ENCODE data around the gene ANK2. TPM values are rescaled to one million over a fixed set of nuclear protein-coding genes. Genes with fewer than 3 reads are reported as not detected.

The ANK2 gene
- total and polyA plus RNA-seq, 2 of the 13 experiments (the other 11 are each of a cell fraction or from before 2014, with no cell fraction given) = 2.7 to 15.1 TPM

DNA sequence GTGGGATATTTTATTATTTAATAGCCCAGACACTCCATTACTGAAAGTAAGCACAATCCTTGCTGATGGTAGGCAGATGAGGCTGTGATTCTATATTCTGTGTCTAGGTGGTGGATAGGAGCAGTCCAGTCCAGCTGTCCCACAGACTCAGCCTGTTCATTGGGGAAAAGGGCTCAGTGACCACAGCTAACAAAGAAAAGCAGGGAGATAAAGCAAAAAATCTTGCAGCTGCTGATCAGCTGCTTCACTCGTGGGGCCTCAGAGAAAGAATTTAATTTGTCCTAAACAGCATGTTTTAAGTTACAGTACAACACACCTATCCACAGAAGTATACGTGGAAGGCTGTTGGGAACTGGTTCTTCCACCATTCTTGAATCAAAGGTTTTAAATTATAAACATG is 40.7 kb upstream of the ANK2 start (continued):
- no peak for TF ChIP-seq ZNF160 (CRISPR knock-in tag; IDR thresholded peaks at IDR 0.05)
- no peak for TF ChIP-seq CCDC6 (CRISPR knock-in tag; IDR thresholded peaks at IDR 0.05)

DNA sequence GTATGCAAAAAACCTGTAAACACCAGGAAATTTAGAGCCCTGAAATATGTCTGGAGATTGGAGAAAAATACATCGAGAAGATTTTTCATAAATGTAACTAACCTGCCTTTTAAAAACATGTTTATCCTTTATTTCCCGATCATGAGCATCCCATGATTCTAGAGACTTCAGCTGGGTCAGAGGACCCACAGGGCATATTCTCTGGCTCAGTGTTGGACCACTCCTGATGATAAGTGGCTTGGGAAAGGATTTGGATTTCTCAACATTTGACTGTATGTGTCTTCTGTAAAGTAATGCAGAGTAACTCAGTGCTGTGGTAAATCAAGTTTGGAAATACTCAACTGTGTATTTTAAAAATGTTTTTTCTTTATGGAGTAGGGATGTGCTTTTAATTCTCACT is 40.0 kb upstream of the ANK2 start:
- no peaks in the 10 kb centered on the region for H3K9me3 ChIP-seq (ENCODE audit: low read length)
- H3K4me1 ChIP-seq (ENCODE audit: insufficient read depth, low read length) = no peaks in the 10 kb centered on the region
- BruUV-seq (replicated peaks) = no TSS peak
- no peak overlapping the region for H2AFZ ChIP-seq (ENCODE audit: low read length)
- in situ Hi-C loops (cut with HindIII; ENCODE audit: extremely low pct_ligation_motif_present, low pct_unique_long_range_greater_than_20kb) (no loop called here), intact Hi-C loops (cut with micrococcal nuclease; ENCODE audit: unreplicated experiment) (no loop called here)
- H4K20me1 ChIP-seq (ENCODE audit: insufficient read depth, low read length) = no peaks in the 10 kb centered on the region
- no peaks in the 10 kb centered on the region for H3K36me3 ChIP-seq (replicated peaks in 1 of 2; ENCODE audit: control insufficient read depth in 1 of 2, insufficient read depth in 2 of 2, low read length in 2 of 2)
- FAIRE-seq = no peak
- CTCF ChIA-PET (ENCODE audit: low intra/inter-chr PET ratio, low total read pairs) = no interaction called here
- no peak overlapping the region for H3K9ac ChIP-seq (ENCODE audit: insufficient read depth, low read depth, low read length)
- no peak overlapping the region for H3K27ac ChIP-seq (ENCODE audit: extremely low read length, insufficient read depth, low read length)
- no peaks in the 10 kb centered on the region for H3K27me3 ChIP-seq (ENCODE audit: control insufficient read depth in 1 of 2, insufficient read depth in 2 of 2, low read length in 2 of 2)
- H3K4me3 ChIP-seq (replicated peaks in 1 of 3; ENCODE audit: insufficient read depth in 1 of 3, low read depth in 2 of 3, low read length in 3 of 3) = no peak overlapping the region
- WGBS (ENCODE audit: low lambda C conversion rate) = 0% methylated on average over 2 of the region's 2 CpGs
- no peak overlapping the region for H3K4me2 ChIP-seq (ENCODE audit: low read depth, low read length)
- POLR2A ChIA-PET = no interaction called here
- no peak for DNase-seq (ENCODE audit: low spot score)
- ATAC-seq = no peak
- no peaks in the 10 kb centered on the region for H3K79me2 ChIP-seq (ENCODE audit: insufficient read depth, low read length)
- TF ChIP-seq ZNF878 (CRISPR knock-in tag; IDR thresholded peaks at IDR 0.05) (no peak), ZNF570 (CRISPR knock-in tag; IDR thresholded peaks at IDR 0.05; ENCODE audit: borderline replicate concordance) (no peak), FOXA1 (IDR thresholded peaks at IDR 0.05) (no peak), FOXA1 (CRISPR knock-in tag; IDR thresholded peaks at IDR 0.05) (no peak), ZNF44 (CRISPR knock-in tag; IDR thresholded peaks at IDR 0.05) (no peak), ZNF883 (CRISPR knock-in tag; IDR thresholded peaks at IDR 0.05; ENCODE audit: not compliant biosample characterization) (no peak), RBAK (CRISPR knock-in tag; IDR thresholded peaks at IDR 0.05) (no peak), SP140L (CRISPR knock-in tag; IDR thresholded peaks at IDR 0.05; ENCODE audit: borderline replicate concordance) (no peak)
- TF ChIP-seq, protein P1, sequence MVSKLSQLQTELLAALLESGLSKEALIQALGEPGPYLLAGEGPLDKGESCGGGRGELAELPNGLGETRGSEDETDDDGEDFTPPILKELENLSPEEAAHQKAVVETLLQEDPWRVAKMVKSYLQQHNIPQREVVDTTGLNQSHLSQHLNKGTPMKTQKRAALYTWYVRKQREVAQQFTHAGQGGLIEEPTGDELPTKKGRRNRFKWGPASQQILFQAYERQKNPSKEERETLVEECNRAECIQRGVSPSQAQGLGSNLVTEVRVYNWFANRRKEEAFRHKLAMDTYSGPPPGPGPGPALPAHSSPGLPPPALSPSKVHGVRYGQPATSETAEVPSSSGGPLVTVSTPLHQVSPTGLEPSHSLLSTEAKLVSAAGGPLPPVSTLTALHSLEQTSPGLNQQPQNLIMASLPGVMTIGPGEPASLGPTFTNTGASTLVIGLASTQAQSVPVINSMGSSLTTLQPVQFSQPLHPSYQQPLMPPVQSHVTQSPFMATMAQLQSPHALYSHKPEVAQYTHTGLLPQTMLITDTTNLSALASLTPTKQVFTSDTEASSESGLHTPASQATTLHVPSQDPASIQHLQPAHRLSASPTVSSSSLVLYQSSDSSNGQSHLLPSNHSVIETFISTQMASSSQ (IDR thresholded peaks at IDR 0.05; ENCODE audit: low read depth) = no peak
- TF ChIP-seq, protein P1 (CRISPR knock-in tag; IDR thresholded peaks at IDR 0.05; ENCODE audit: borderline replicate concordance) = no peak
